PC-3 (cell line): Measurements from ENCODE around the gene PACS1. TPM values are rescaled to one million over a fixed set of nuclear protein-coding genes. Genes with fewer than 3 reads are reported as not detected.

ENCODE experiments used
- ATAC-seq: fragments of 200-7000 bp; cut with Tn5 transposase; 2 replicates; pipeline ENCODE4 v1.9.1; 2020; ENCODE audit warnings: mild to moderate bottlenecking, moderate library complexity
- BruUV-seq: library from RNA; stranded (reverse); fragments of 400-500 nt; replicated peaks from 2 replicates; lab custom pipeline; 2021; lab: Mats Ljungman, UMichigan
- CTCF ChIA-PET: fragments of 300-600 bp; sonication (Branson Sonifier 250); formaldehyde crosslinking; loops from one replicate; lab custom pipeline; 2022; ENCODE audit warnings: antibody characterized with exemption; lab: Charles Lee
- POLR2A ChIA-PET: fragments of 300-600 bp; sonication (Branson Sonifier 250); formaldehyde crosslinking; loops from one replicate; lab custom pipeline; 2022; ENCODE audit warnings: antibody characterized with exemption; ENCODE audit not compliant: unreplicated experiment; lab: Charles Lee
- DNase-seq: peaks from one replicate; pipeline ENCODE4 v3.0.0-alpha.2; 2015
- H2AFZ ChIP-seq: fragments of 300-600 bp; sonication (generic); 2 replicates; pipeline ENCODE4 v1.6.0; 2016; ENCODE audit warnings: antibody characterized with exemption, low read length
- H3F3A ChIP-seq: fragments of 300-600 bp; sonication (generic); one replicate; pipeline ENCODE4 v1.6.0; 2017; ENCODE audit warnings: antibody characterized with exemption, low read length, control low read depth, mild to moderate bottlenecking; ENCODE audit not compliant: unreplicated experiment
- H3K27ac ChIP-seq: fragments of 300-600 bp; sonication (generic); 2 replicates; pipeline ENCODE4 v1.5.1; 2016; ENCODE audit warnings: mild to moderate bottlenecking, low read length
- H3K27me3 ChIP-seq: fragments of 300-600 bp; sonication (generic); 2 replicates; pipeline ENCODE4 v1.6.1; 2016; ENCODE audit warnings: low read length, mixed read lengths
- H3K36me3 ChIP-seq: fragments of 300-600 bp; sonication (generic); 2 replicates; pipeline ENCODE4 v1.6.1; 2016; ENCODE audit warnings: low read depth, mixed run types, low read length, mixed read lengths
- H3K4me1 ChIP-seq: fragments of 300-600 bp; sonication (generic); 2 replicates; pipeline ENCODE4 v1.5.1; 2016; ENCODE audit warnings: low read length; ENCODE audit not compliant: insufficient read depth
- H3K4me2 ChIP-seq: fragments of 300-600 bp; sonication (generic); 2 replicates; pipeline ENCODE4 v1.6.0; 2016; ENCODE audit warnings: low read length
- H3K4me3 ChIP-seq: fragments of 300-600 bp; sonication (generic); 2 replicates; pipeline ENCODE4 v1.5.1; 2016; ENCODE audit warnings: mild to moderate bottlenecking, low read length, mixed read lengths
- H3K79me2 ChIP-seq: fragments of 300-600 bp; sonication (generic); 2 replicates; pipeline ENCODE4 v1.6.1; 2017; ENCODE audit warnings: low read length, mixed read lengths
- H3K9ac ChIP-seq: fragments of 300-600 bp; sonication (generic); 2 replicates; pipeline ENCODE4 v1.6.0; 2016; ENCODE audit warnings: mild to moderate bottlenecking, low read length
- H3K9me2 ChIP-seq: fragments of 300-600 bp; sonication (generic); replicated peaks from 2 replicates; pipeline ENCODE4 v1.6.1; 2016; ENCODE audit warnings: mixed run types, low read length, mixed read lengths
- H3K9me3 ChIP-seq: fragments of 300-600 bp; sonication (generic); 2 replicates; pipeline ENCODE4 v1.6.1; 2016; ENCODE audit warnings: low read length, mixed read lengths
- H4K20me1 ChIP-seq: fragments of 300-600 bp; sonication (generic); 2 replicates; pipeline ENCODE4 v1.6.1; 2016; ENCODE audit warnings: low read length, mixed read lengths
- EZH2 ChIP-seq: fragments of 300-600 bp; sonication (generic); IDR thresholded peaks from one replicate; pipeline ENCODE4 v1.6.1; 2017; ENCODE audit warnings: antibody characterized with exemption, mild to moderate bottlenecking, low read length; ENCODE audit not compliant: unreplicated experiment
- EZH2phosphoT487 ChIP-seq: fragments of 300-600 bp; sonication (generic); IDR thresholded peaks from 2 replicates; pipeline ENCODE4 v1.6.1; 2018; ENCODE audit warnings: mild to moderate bottlenecking, antibody characterized with exemption, low read length, borderline replicate concordance
- intact Hi-C: fragments of 100-400 bp; cut with micrococcal nuclease; formaldehyde crosslinking; loops from 2 replicates; pipeline ENCODE4 v1.9.0; 2023
- total RNA-seq: library from RNA; depleted of rRNA; stranded (reverse); fragments of >200 nt; gene quantifications from 2 replicates; pipeline ENCODE4 v1.2.3, GENCODE V29; 2014
- TF ChIP-seq, protein P1 (sequence below): fragments of 300-600 bp; sonication (generic); conservative IDR thresholded peaks from 2 replicates; pipeline ENCODE4 v1.5.1; 2017; ENCODE audit warnings: antibody characterized with exemption, low read depth, mild to moderate bottlenecking, low read length

Gene PACS1
- total RNA-seq, 1 experiment from 2014 or later: 28.7 TPM

GRCh38 chr11:66063900-66064299, 6.2 kb upstream of the PACS1 start:
- no peak overlapping the region for H3K4me3 ChIP-seq
- no peaks in the 10 kb centered on the region for H3K9me2 ChIP-seq
- TF ChIP-seq, protein P1, sequence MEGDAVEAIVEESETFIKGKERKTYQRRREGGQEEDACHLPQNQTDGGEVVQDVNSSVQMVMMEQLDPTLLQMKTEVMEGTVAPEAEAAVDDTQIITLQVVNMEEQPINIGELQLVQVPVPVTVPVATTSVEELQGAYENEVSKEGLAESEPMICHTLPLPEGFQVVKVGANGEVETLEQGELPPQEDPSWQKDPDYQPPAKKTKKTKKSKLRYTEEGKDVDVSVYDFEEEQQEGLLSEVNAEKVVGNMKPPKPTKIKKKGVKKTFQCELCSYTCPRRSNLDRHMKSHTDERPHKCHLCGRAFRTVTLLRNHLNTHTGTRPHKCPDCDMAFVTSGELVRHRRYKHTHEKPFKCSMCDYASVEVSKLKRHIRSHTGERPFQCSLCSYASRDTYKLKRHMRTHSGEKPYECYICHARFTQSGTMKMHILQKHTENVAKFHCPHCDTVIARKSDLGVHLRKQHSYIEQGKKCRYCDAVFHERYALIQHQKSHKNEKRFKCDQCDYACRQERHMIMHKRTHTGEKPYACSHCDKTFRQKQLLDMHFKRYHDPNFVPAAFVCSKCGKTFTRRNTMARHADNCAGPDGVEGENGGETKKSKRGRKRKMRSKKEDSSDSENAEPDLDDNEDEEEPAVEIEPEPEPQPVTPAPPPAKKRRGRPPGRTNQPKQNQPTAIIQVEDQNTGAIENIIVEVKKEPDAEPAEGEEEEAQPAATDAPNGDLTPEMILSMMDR: no peak
- no peak for TF ChIP-seq EZH2
- no peak for TF ChIP-seq EZH2phosphoT487
- peaks cover 9% of the 10 kb centered on the region; the same call in 1 of the 2 replicates for H3K79me2 ChIP-seq
- no peak overlapping the region for H3K27ac ChIP-seq
- H3K4me2 ChIP-seq: no peak overlapping the region
- ATAC-seq (no peak), DNase-seq (no peak)
- H3K4me1 ChIP-seq: 0 out of 2 replicates have a peak, but pooled peaks cover under 1% of the 10 kb centered on the region
- ChIA-PET POLR2A (no interaction called here), CTCF (no interaction called here)
- peaks cover 6% of the 10 kb centered on the region for H3F3A ChIP-seq
- H3K9me3 ChIP-seq: no peaks in the 10 kb centered on the region
- H3K36me3 ChIP-seq: peaks cover 94% of the 10 kb centered on the region
- H3K9ac ChIP-seq: no peak overlapping the region
- BruUV-seq: no TSS peak
- intact Hi-C loops: no loop called here
- H3K27me3 ChIP-seq: no peaks in the 10 kb centered on the region
- no peak overlapping the region for H2AFZ ChIP-seq
- no peaks in the 10 kb centered on the region for H4K20me1 ChIP-seq

DNA sequence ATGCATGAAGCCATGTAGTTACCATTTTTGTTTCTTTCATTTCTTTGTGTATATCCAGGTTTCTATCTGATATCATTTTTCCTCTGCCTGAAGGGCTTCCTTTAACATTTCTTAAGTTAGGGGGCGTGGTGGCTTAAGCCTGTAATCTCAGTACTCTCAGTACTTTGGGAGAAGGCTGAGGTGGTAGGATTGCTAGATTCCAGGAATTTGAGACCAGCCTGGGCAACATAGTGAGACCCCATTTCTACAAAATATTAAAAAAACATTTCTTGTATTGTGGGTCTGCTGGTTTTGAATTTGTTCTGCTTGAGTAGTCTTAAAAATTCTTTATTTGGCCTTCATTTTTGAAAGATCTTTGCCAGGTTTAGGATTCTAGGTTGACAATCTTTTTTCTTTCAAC, 5.5 kb upstream of the PACS1 start:
- BruUV-seq: no TSS peak
- DNase-seq (no peak), ATAC-seq (no peak)
- ChIA-PET POLR2A (no interaction called here), CTCF (no interaction called here)
- Histone ChIP-seq H3K9me2 (no peaks in the 10 kb centered on the region), H3K9ac (no peak overlapping the region), H3K36me3 (peaks cover 92% of the 10 kb centered on the region), H3K9me3 (no peaks in the 10 kb centered on the region), H3K79me2 (peaks cover 9% of the 10 kb centered on the region; the same call in 1 of the 2 replicates), H3K27me3 (no peaks in the 10 kb centered on the region), H3K4me2 (no peak overlapping the region), H3K4me1 (peaks cover 7% of the 10 kb centered on the region), H3F3A (peaks cover 11% of the 10 kb centered on the region), H3K27ac (no peak overlapping the region), H2AFZ (no peak overlapping the region), H4K20me1 (no peaks in the 10 kb centered on the region), H3K4me3 (no peak overlapping the region)
- TF ChIP-seq EZH2phosphoT487: no peak
- intact Hi-C loops: no loop called here

DNA sequence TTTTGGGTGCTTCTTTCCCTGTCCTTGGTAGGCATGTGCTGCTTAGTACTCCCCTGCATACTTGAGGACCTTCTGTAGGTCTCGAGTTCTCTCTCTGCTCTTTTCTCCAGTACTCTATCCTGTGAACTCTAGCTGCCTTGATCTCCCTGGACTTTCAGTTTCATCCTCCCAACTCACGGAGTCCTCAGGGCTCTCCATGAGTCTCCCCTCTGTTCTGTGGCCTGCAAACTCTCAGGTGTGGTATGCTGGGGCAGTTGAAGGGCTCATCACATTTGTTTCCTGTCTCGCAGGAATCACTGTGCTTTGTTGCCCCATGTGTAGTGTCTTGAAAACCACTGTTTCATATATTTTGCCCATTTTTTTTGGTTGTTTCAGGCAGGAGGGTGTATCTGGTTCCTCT, 3.3 kb upstream of the PACS1 start:
- no peak for TF ChIP-seq EZH2
- TF ChIP-seq, protein P1: no peak
- no peak for TF ChIP-seq EZH2phosphoT487
- no peaks in the 10 kb centered on the region for H3K27me3 ChIP-seq
- BruUV-seq: no TSS peak
- no peak for DNase-seq
- H3F3A ChIP-seq: peaks cover 11% of the 10 kb centered on the region
- no peaks in the 10 kb centered on the region for H3K9me2 ChIP-seq
- peaks cover 70% of the 10 kb centered on the region for H3K36me3 ChIP-seq
- no peaks in the 10 kb centered on the region for H4K20me1 ChIP-seq
- ChIA-PET POLR2A (no interaction called here), CTCF (no interaction called here)
- H3K27ac ChIP-seq: no peak overlapping the region
- no peak overlapping the region for H3K9ac ChIP-seq
- intact Hi-C loops: no loop called here
- peaks cover 16% of the 10 kb centered on the region for H3K4me1 ChIP-seq
- H3K4me2 ChIP-seq: no peak overlapping the region
- H2AFZ ChIP-seq: no peak overlapping the region
- ATAC-seq: no peak
- H3K79me2 ChIP-seq: peaks cover 23% of the 10 kb centered on the region
- no peaks in the 10 kb centered on the region for H3K9me3 ChIP-seq
- no peak overlapping the region for H3K4me3 ChIP-seq
